SIG-M5 treated with dmso at 0.1 percent for 504 hours (cell line): ENCODE results near the gene GDA.

Experiments used
- DNase-seq: peaks from one replicate; lab custom pipeline; 2025; ENCODE audit not compliant: unreplicated experiment; lab: John Stamatoyannopoulos, UW

Gene GDA

DNA sequence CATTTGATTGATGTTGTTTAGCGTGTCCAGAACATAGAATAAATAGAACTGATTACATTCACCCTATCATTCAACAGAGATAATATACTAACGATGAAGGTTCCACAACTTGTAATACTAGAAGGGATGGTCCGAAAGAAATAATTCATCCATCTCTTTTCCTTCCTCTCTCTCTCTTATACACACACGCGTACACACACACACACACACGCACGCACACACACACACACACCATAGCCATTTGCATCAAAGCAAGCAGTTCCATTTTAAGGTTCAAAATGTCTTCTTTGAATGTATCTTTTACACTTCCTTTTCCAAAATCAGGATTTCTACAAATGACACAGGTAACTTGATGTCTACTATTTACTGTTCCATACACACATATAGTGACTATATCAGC lies 887 bp downstream of the GDA start:
- no peak for DNase-seq

DNA sequence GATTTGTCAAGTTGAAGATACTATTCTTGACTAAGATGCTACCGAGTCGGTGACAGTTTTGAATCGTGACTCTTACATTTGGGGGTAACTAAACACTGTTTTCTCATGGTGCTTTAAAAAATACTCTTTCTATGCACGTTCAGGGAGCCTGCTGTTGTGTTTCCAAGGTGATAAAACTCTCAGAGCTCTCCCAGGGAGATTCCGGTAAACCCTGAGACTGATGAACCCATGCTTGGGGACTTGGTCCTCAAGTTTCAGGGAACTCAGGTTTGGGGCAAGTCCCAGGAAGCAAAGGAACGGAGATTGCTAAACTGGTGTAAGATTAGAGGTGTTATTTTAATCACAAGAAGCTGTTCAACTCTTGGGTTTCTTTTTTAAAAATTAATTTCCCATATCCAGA lies 1.4 kb downstream of the GDA start:
- no peak for DNase-seq

DNA sequence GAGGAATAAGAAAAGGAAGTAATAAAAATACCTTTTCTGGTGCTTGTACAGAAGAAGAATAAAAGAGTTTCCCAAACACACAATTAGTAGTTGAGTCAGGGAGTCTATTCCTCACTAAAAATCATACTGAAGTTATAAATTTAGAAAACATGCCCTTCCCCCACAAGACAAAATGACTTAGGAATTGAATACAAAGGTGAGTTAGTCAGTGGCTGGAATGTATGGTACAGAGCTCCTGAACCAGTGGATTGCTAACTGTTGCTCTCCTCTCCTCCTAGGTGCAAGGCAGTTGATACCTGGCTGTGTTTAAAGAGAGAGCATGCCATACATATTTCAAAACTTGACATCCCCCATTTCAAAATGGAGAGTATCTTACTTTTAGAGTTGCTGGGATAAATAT lies 1.9 kb downstream of the GDA start:
- DNase-seq, result no peak

DNA sequence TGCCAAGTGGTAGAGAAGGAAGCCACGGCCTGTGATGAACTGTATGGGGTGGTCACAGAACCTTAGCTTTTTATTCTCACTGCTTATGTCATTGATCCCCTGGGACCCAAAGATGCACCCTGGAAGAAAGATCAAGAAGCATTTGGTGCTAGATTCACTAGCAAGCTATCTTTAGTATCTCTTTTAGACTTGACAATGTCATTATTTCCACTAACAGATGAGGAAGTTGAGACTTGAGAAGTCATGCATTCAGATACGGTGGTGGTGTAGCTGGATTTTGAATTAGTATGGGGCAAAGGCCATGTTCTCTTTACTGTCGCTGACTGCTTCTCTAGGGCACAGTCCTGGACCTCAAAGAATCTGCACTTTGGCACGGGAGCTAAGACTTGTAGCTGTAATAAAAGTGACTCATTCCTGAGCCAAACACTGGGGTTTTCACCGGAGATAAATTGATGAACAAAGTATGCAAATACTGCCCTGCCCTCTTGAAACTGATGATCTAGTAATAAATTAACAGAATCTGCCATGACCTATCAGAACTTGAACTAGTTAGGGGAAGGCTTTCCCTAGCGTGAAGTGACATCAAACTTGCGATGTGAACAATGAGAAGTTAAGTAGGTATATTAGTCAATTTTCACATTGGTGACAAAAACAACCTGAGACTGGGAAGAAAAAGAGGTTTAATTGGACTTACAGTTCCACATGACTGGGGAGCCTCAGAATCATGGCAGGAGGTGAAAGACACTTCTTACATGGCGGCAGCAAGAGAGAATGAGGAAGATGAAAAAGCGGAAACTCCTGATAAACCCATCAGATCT lies 5.4 kb downstream of the GDA start:
- DNase-seq, result no peak

DNA sequence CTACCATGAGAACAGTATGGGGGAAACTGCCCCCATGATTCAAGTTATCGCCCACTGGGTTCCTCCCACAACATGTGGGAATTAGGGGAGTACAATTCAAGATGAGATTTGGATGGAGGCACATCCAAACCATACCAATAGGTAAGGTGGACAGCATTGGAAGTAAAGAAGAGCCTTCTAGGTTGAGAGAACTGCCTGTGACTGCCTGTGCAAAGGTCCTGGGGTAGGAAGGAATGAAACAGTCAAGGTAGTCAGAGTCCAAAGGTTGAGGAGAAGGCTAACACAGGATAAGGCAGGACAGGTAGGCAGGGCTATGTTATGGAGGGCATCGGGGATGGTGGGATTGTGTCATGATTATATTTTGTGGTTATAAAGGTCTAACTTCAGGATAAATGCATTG lies 6.1 kb downstream of the GDA start:
- no peak for DNase-seq

DNA sequence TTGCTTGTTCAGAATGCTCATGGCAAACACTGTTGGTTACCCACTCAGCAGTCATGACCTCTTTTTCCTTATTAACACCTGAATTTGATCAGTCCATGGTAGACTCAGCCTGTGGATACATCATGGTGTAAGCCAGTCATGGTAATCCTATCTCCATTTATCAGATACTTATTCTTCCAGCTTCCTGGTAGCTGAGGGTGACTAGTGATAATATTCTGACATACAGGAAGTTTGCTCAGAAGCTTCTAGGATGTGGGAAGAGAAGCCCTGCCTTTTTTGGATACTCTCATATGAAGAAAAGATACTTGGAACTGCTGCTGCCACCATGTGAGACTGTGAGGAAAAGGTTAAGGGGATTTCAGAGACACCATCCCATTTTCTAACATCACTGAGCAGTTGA lies 7.3 kb downstream of the GDA start:
- DNase-seq, result no peak

DNA sequence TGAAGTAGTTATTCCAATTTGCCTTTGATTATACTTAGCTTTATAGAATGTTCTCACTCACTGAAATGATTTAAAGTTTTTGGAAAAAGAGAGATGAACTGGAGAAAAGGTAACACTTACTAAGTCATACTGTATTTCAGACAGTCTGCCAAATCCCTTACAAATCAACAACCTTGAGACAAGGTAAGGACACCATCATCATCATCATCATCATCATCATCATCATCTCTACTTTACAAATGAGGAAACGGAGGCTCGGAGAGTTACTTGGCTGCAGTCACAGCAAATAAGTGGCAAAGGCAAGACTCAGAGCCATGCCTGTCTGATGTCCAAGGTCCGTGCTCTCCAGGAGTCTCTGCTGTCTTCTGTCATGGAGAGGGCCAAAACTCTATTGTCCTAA lies 9.4 kb downstream of the GDA start:
- DNase-seq, result no peak

DNA sequence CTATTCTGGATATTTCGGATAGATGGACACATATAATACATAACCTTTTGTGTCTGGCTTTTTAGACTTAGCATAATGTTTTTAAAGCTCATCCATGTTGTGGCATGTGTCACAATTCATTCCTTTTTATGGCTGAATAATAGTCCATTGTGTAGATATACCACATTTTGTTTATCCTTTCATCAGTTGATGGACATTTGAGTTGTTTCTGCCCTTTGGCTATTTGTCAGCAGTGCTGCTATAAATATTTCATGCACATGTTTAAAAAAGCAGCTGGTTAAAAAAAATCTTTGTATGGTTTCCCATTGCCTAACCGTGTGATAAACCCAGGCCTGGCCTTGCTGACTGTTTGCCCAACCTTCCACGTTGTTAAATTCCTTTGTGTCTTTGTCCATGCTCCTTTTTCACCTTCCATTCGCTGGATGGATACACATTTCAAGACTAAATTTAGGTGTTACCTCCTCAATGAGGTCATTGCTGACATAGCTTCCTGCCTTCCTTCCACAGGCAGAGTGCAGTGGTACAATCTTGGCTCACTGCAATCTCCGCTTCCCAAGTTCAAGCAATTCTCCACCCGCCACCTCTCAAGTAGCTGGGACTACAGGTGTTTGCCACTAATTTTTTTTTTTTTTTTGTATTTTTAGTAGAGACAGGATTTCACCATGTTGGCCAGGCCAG lies 11.3 kb downstream of the GDA start:
- no peak for DNase-seq

DNA sequence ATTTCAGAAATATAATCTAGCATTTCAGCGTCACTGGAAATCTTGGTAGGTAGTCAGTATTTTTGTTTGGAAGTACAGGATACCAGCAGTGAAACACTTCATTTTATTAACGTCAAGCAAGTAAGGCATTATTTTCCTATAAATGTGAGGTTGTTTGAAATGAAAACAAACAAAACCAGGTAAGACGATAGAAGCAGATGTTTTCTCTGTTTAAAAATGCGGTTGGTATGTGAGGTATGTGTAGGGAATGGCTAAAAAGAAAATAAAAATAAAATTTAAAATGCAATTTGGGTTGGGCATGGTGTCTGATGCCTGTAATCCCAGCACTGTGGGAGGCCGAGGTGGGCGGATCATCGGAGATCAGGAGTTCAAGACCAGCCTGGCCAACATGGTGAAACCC lies 16.1 kb downstream of the GDA start:
- no peak for DNase-seq

DNA sequence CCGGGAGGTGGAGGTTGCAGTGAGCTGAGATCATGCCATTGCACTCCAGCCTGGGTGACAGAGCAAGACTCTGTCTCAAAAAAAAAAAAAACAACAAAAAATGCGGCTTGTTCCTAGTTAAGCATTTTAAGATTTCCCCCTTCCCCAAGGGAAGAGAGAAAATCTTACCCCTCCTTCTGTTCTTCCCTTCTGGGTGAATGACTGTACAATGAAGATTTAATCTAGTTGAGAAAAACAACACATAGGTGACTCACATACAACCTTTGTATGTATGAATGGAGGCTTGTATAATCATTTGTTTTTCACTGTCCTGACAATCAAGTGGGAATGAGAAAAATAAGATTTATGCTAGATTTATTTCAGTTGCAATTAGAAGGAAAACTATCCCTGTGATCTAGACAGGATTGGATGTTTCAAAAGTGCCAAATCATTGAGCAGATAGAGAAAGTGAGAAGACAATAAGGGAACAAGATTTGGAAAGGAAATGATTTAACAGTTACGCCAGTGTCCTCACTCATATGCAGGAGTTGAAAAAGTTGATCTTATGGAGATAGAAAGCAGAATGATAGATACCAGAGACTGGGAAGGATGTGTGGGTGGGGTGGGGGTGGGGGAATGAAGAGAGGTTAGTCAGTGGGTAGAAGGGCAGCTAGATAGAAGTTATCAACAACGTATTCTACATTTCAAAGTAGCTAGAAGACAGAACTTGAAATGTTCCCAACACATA lies 16.7 kb downstream of the GDA start:
- no peak for DNase-seq

DNA sequence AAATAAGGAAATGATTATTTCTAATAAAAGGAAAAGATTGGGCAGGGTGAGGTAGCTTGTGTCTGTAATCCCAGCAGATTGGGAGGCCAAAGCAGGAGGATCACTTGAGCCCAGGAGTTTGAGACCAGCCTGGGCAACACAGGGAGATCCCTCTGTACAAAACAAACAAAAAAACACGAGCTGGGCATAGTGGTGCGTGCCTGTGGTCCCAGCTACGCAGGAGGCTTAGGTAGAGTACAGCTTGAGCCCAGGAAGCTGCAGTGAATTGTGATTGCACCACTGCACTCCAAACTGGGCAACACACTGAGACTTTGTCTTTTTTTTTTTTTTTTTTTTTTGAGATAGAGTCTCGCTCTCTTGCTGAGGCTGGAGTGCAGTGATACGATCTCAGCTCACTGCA lies 18.8 kb downstream of the GDA start:
- no peak for DNase-seq

DNA sequence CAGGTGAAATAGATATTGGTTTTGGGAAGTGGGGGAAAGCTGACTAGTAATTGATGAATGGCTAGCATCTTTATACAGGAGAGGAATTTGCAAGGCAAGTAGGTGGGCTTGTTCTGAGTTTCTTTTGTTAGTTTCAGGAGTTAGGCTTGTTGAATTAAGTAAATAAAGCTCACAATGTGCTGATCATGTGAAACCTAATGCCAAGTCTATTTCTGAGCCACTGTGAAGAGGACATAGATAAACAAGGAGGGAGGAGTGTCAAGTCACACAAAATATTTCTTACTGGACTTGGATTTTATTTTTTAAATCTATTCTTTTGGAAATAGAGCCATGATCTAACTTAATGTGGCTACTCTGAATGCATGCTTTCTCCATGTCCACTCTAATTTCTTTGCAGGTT lies 19.9 kb downstream of the GDA start:
- no peak for DNase-seq

DNA sequence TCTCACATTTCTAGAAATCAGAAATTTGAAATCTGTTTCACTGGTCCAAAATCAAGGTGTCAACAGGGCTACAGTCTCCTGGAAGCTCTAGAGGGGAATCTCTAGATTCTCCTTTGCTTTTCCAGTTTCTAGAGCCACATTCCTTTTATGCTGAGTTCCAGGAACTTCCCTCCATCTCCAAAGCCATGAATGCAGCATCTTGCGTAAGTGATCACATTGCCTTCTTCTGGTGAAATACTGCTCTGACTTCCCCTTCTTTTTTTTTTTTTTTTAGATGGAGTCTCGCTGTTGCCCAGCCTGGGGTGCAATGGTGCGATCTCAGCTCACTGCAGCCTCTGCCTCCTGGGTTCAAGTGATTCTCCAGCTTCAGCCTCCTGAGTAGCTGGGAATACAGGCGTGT lies 23.8 kb downstream of the GDA start:
- DNase-seq, result peak; percentile 33

DNA sequence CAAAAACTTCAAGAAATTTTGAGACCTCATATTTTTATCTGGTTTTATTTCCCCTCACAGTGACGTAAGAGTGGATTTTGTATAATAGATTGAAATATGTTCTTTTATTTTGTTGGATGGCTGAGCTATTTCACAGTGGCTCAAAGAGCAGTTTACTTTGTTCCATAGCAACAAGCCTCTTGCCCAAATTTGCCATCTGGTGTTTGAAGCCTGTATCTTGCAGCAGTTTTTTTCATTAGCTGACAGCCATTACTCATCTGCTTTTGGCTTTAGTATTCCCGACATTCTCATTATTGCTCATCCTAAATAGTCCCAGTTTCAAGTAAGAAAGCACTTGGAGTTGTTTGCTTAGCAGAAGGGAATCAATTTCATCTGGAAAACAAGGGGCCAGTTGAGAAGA lies 36.3 kb downstream of the GDA start:
- no peak for DNase-seq

DNA sequence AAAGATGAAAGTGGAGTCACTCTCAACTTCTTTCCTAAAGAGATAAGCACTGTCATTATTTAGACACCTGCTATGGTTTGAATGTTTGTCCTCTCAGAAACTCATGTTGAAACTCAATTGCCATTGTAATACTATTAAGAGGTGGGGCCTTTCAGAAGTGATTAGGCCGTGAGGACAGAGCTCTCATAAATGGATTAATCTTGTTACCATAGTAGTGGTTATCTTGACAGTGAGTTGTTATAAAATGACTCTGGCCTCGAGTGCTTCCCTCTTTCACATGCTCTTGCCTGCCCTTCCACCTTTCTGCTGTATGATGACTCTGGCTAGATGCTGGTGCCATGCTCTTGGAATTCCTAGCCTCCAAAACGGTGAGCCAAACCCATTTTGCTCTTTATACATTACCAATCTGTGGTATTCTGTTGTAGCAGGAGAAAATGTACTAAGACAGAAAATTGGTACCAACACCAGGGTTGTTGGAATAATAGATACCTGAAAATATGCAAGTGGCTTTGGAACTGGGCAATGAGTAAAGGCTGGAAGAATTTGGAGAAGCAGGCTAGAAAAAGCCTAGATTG lies 38.0 kb downstream of the GDA start:
- DNase-seq, result no peak

DNA sequence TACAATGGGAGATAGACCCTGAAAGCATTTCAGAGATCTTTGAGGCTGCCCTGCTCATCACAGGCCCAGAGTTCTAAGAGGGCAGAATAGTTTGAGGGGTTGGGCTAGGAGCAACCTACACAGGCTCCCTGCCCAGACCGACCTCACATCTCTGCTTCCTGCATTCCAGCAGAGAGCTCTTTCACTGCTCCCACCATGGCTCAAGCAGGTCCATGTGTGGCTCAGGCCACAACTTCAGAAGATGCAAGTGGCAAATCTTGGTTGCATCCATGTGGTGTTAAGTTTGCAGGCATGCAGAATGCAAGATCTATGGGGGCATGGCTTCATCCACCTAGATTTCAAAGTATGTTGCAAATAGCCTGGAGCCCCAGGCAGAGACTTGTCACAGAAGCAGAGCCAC lies 39.0 kb downstream of the GDA start:
- no peak for DNase-seq

DNA sequence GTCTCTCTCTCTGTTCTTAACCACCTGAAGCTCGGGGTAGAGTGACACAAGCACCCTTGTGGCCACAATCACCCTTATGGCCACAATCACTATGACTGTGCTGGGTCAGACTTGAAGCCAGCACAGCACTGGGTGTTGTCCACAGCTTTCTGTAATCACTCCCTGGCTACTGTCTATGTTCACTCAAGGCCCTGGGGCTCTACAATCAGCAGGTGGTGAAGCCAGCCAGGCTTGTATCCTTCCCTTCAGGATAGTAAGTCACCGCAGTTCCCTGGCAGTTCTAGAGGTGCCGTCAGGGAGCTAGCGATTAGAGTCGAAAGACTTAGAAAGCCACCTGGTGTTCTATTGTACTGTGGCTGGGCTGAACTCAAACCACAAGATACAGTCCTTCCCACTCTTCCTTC lies 44.2 kb downstream of the GDA start:
- no peak for DNase-seq

DNA sequence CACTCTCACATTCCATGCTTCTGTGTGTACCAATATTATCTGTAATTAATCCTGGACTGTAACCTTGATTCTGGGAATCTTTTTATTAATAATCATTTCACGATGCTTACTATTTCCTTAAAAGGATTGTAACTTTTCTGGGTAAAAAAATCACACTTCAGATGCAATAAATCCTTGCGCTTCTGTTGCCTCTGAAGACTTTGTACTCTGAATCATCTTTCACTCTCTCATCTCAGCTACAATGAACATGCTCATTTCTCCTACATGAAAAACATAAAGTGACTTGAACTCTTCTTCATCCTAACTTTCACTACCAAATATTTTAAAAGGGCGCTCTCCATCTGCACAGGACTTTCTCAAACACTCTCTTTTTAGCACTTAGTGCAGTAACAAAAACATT lies 50.0 kb downstream of the GDA start:
- DNase-seq, result no peak

DNA sequence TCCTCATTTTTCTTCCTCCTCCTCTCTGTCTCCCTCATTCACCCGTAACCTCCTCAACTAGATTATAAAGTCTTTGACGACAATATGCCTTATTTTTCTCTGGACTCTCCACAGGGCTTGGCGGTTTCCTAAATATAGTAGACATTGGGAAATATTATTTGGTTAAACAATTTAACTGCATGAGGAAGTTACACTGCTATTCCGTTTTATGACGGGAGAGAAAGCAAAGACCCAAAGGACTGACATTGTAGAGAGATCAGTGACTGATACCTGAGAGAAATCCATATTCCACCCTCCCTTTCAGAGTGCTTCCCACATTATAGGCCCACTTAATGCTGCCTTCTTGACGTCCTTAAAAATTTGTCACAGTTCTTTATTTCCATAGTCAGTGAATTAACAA lies 51.2 kb downstream of the GDA start:
- peak; percentile 67 for DNase-seq

DNA sequence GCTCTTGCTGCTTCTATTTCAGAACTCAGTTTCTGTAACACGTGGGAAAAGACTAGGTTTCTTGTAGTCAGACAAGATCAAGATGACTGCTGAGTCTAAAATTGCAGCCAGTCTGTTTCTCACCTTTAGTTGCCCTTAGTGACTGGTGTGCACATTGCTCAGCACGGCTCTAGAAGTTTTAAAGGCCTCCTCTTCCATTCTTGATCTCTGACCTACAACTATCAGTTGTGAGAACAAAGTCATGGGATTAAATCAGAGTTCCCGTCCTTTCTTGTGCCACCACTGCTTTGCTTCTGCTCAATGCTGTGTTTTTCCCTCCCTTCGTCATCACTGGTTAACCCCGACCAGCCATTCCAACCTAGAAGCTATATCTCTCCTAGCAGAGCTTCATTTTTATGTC lies 52.8 kb downstream of the GDA start:
- DNase-seq, result no peak

DNA sequence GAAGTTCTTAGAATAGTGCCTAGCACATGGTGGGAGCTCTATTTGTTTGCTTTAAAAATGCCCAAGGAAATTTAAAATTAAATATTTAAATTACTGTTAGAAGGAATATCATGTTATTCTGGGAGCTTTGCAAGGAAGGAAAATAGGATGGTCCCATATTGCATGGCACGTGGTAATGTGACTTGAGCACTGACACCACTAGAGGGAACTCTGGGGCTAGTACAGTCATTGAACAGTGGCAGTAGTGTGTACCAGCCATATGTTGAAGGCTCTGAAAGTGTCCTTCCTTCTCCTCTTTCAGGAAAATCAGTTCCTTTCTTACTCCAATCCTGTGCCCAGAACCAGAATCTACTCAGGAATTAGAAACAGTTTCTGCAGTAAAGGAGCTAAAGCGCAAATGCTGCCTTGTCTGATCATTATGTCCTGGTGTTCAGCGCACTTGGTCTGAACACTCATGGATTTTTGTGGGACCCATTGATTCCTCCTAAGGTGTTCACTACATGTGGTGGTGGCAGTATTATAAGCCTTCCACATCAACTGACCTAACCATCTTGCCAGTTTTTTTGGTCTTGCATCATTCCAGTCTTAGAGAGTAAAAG lies 54.1 kb downstream of the GDA start:
- DNase-seq, result peak; percentile 40
